DMS79 (cell line): ENCODE measurements around the gene TMEM205.
"Not testable (repeated sequence)": the region's sequence is repeated elsewhere in the genome, so short reads cannot be mapped to it uniquely, and the experiment has no call there.

ENCODE experiments used
- DNase-seq: peaks from one replicate; lab custom pipeline; 2025; lab: John Stamatoyannopoulos, UW

The TMEM205 gene

DNA sequence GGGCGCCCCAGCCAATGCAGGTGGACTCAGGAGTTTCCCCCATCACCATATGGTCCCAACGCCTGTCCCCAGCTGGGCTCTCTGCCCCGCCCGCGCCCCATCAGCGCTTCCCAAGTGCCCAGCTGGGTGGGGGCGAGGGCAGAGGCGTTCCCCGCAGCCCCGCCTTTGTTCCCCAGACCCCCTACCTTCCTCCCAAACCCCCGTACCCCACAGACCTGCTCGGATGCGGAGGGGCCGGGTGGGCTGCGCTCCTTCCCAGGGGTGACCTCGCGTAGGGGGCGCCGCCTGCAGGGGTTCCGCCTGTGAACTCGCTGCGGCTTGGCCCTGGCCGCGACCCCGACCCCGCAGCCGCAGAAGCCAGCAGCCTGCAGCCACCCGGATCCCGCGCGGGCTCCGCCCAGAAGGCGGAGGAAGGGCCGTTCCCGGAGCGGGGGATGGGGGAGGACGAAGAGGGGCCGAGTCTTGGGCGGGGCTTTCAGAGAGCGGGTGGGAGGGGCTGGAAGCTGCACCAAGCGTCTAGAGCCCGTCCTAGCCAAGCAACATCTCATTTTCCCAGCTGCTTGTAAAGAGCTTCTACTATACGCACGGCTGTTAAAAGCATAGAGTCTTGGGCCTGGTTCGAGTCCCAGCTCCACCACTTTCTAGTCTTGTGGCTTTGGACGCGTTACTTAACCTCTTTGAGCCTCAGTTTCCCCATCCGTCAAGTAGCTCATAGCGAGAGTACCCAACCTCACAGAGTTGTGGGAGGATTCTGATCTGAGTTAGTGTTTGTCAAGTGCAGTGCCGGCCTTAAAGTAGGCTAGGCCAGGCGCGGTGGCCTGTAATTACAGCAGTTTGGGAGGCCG lies 6.6 kb downstream of the TMEM205 start, which contains the start of gene RAB3D:
TSS of gene RAB3D (minus strand) at position 404 of the 845 bp plus-strand sequence. CDS start 2,258 bp downstream, outside the sequence.
- DNase-seq, result peak; percentile 83

DNA sequence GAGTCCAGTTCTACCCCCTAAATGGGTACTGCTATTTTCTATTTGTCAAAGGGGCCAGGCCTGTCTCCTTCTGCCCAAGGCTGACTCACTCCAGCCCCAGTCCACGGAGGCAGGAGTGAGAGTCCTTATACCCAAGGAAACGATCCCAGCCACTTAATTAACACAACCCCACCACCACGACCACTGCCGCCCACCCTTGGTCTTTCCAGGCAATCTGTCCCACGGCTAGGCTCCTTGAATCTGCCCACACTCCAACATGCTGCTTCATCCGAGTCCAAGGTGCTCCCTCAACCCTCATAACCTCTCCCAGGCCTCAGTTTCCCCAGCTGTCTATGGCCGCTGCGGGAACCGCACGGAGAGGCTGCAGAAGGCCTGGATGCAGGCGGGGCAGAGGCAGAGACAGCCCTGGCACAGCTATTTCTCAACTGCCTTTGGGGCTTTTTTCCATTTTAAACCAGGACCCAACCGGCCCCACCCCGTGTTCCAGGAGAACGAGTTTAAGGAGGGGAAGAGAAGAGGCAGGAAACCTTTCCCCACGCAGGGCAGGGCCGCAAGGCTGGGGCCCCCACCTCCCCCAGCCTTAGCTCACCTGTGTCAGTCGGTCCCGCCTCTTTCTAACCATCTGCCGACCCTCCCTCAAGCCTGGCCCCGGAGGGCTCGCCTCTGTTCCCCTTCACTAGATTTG lies 7.4 kb downstream of the TMEM205 start:
- no peak for DNase-seq

DNA sequence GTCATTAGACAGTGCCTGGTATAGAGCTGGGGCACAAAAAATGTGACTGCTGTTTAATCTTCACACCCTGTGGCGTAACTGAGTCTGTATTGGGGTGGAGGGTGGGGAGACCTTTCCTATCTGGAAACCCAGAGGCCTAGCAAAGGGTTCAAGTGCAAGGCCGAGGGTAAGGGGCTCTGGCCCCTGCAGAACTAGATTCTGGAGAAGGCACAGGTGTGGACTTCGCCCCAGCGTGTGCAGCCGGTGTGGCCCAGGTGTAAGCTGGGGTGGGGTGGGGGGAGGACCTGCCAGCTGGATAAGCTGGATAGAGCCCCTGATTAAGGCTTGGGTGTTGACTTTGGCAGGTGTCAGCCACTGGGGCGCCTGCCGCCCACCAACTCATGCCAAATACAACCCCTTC lies 7.9 kb downstream of the TMEM205 start:
- no peak for DNase-seq

DNA sequence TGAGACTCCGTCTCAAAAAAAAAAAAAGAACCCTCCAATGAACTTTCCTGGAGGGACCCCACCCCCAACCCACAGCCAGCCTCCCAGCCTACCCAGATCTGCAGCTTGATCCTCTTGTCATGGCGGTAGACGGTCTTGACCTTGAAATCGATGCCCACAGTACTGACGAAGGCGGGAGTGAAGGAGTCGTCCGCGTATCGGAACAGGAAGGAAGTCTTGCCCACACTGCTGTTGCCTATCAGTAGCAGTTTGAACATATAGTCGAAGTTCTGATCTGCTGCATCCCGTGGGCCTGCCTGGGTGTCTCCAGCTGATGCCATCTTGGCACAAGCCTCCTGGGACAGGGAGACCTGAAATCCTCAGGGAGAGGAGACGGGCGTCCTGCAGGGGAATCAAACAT lies 9.0 kb downstream of the TMEM205 start:
- no peak for DNase-seq

DNA sequence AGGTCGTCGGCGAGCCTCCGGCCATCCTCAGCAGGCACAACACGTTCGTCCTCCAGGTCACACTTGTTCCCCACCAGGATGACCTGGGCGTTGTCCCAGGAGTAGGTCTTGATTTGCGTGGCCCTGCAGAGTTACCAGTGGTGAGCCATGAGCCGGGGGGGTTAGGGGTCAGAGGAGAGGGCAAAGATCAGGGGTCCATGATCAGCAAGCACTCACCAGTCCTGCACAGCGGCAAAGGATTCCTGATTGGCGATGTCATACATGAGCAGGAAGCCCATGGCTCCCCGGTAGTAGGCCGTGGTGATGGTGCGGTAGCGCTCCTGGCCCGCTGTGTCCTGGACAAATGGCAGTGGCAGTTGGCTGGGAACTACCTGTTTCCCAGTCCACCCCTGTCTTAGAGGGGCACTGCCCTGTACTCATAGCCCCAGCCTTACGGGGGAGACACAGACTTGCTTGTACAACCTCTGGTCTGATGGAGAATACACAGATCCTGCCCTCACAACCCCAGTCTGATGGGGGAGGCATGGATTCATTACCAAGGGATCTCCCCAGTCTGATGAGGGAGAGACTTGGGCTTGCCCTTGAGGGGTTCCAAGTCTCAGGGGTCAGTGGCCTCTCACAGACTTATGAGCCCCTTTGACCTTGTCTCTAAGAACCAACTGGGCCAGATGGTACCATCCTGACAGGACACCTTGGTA lies 10.5 kb downstream of the TMEM205 start:
- no peak for DNase-seq

DNA sequence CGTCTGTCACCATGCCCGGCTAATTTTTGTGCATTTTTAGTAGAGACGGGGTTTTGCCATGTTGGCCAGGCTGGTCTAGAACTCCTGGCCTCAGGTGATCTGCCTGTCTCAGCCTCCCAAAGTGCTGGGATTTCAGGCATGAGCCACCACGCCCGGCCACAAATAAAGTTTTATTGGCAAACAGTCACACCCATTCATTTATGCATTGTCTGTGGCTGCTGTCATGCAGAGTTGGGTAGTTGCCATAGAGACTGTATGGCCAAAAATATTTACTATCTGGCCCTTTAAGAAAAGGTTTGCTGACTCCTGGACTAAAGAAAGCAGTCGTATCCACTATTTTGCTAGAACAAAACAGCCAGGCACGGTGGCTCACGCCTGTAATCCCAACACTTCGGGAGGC lies 12.2 kb downstream of the TMEM205 start:
- not testable (repeated sequence) for DNase-seq

DNA sequence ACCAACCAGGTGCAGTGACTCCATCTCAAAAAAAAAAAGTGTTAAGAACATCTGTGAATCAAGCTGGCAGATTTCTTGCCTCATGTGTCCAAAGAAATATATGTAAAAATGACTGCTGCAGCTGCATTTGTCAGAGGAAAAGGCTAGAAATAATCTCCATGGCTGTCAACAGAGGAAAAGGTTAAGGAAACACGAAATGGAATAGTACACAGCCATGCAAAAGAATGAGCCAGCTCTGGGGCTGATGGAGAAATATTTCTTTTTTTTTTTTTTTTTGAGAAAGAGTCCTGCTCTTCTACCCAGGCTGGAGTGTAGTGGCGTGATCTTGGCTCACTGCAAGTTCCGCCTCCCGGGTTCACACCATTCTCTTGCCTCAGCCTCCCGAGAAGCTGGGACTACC lies 13.2 kb downstream of the TMEM205 start:
- DNase-seq, result no peak

DNA sequence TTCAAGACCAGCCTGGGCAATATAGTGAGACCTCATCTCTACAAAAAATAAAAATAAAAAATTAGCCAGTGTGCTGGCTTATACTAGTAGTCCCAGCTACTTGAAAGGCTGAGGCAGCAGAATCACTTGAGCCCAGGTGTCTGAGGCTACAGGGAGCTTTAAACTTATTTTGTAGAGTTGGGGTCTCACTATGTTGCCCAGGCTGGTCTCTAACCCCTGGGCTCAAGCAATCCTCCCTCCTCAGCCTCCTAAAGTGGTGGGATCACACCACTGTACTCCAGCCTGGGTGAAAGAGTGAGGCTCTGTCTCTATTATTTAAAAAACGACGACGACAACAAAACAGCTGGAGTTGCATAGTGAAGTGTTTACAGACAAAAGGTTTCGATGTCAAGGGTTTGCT lies 14.6 kb downstream of the TMEM205 start:
- DNase-seq, result no peak

DNA sequence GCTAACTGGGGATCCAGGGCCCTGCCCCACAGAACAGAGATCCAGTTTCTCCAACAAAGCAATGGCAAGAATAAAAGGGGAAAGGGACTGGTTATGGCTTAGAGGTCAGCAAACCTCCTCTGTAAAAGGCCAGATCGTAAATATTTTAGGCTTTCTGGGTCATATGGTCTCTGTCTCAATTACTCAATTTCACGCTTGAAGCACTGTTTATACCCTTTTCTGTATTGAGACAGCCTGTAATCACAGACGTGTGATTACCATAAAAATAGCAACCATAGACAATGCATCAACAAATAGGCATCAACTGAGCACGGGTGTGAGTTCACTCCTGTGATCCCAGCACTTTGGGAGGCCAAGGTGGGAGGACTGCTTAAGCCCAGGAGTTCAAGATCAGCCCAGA lies 15.9 kb downstream of the TMEM205 start:
- DNase-seq, result no peak

DNA sequence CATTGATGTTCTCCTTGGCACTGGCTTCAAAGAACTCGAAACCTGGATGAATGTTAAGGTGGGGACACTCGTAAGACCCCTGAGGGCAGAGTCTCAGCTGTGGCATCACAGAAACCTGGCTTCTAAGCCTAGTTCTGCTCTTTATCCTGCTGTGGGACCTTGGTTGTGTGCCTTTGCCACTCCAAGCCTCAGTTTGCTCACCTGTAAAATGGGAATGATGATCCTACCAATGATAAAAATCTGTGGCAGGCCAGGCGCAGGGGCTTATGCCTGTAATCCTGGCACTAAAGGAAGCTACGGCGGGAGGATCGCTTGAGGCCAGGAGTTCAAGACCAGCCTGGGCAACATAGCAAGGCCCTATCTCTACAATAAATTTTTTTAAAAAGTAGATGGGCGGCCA lies 20.5 kb downstream of the TMEM205 start:
- DNase-seq, result no peak

DNA sequence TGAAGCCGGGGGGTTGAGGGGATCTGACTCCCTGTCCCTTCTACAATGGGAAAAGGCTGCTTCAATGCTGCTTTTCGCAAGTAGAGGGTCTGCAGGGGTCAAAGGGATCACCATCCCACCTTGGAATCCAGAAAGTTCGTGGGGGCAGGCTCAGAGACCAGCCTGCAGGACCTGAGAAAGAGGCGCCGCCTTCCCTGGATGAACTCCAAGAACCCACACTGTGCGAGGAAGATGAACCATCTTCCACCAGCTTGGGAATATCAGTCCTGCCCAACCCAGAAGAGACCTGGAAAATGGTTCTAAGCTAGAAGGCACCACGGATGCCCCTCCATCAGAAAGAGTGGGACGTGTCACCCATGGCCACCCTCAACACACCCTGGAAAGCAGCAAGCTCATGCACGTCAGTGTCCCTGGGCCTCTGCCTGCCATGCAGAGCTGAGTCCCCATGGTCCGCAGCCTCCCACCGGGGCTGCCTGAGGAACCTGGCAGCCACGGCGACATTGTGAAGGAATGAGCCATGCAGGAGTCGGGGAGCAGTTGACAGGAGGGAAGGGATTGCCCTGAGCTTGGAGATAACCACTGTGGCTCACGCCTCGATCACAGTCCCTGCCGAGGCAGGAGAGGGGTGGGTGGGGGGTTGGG lies 21.2 kb downstream of the TMEM205 start:
- no peak for DNase-seq

DNA sequence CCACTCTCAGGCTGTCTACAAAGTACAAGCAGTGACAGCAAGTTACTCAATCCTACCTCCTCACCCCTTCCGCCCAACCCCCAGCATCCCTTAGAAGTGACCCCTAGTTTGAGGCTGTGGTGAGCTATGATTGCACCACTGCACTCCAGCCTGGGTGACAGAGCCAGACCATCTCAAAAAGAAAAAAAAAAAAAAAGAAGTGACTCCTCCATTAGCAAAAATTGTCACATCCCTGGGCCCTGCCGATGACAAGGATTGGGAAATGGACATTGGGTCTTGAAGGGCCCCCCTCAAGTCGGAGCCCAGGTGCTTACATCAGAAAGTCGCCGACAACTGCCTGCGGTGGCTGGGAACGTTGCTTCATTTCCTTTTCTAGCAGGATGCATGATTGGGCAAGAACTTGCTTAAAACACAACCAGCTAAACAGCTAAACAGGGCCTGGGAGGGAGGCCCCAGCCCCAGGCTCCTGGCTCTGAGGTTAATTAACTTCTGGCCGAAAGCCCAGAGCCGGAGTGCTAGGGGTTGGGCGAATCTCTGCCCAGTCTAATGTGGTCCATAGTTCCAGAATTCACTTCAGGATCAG lies 21.9 kb downstream of the TMEM205 start:
- peak; percentile 92 for DNase-seq

DNA sequence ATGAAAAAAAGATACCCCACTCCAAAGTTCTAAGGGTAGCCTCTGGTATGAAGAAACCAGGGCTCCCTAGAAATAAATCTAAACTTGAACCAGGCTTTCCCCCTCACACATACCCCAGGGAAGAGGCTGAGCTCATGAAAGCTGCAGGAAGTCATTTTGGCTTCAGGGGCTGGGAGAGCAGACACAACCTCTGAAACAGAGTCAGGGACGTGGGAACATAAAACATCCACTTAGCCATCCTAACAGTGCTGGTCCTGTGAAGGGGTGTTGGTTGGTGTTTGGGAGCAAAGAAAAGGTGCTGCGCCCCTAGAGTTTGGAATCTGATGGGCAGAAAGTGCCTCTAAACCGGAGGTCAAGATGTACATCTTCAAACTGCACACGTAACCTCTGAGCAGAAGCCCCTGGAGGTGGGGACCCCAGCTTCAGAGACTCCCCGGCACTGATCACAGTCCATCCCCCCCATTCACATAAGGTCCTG lies 22.4 kb downstream of the TMEM205 start:
- no peak for DNase-seq

DNA sequence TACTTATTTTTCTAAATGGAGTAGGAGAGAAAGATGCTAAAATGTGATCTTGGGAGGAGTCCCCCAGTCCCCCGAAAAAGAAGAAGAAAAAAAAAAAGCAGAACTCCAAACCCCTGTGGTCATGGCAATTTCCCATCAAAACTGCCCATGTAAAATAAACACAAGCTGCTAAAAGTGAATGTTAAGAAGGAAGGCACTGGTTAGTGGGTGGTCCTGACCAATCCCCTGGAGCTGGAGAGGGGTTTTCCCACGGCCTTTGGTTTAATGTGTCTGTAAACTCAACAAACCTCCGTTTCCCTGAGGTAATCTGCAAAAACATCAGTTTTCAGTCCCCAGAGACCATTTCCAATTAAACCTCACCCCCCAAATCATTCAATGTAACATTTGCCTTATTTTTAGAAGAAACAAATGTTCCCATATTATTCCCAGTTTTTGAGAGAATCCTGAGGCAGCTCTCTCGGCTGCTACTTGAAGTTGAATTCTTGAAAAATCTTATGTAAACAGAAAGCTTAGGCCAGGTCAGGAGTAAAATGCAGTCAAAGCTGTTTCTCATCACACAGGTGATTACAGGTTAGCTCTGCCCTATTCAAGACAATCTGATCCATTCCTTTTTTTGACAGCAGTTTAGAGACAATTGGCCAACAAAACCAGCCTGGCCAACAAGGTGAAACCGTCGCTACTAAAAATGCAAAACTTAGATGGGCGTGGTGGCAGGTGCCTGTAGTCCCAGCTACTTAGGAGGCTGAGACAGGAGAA lies 23.6 kb downstream of the TMEM205 start:
- DNase-seq, result no peak

DNA sequence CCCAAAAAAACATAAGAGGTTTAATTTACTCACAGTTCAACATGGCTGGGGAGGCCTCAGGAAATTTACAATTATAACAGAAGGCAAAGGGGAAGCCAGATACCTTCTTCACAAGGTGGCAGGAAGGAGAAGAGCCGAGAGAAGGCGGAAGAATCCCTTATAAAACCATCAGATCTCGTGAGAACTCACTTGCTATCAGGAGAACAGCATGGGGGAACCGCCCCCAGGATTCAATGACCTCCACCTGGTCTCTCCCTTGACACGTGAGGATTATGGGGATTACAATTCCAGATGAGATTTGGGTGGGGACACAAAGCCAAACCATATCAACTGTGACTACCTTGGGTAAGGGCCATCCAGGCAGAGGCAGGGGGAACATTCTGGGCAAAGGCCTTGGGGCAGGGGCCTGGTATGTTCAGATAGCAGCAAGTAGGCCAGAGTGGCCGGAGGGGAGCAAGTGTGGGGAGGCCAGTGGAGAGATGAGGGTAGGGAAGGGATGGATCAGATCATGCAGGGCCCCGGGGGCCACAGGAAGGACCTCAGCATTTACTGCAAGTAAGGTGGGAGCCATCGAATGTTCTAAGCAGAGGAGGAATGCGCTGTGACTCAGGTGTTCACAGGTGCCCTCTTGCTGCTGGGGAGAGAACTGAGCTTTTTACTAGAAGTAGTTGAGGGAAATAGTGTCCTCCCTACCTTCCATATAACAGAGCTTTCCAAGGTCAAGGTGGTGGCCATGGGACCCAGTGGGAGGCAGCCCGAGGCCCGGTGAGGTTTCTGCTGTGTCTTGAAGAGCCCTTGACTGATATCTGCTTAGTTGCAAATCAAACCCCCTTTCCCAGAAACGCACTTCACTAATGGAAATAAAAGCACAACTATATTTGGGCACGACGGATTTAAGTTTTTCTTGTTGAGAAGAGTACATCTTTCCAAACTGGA lies 24.6 kb downstream of the TMEM205 start:
- DNase-seq, result no peak

DNA sequence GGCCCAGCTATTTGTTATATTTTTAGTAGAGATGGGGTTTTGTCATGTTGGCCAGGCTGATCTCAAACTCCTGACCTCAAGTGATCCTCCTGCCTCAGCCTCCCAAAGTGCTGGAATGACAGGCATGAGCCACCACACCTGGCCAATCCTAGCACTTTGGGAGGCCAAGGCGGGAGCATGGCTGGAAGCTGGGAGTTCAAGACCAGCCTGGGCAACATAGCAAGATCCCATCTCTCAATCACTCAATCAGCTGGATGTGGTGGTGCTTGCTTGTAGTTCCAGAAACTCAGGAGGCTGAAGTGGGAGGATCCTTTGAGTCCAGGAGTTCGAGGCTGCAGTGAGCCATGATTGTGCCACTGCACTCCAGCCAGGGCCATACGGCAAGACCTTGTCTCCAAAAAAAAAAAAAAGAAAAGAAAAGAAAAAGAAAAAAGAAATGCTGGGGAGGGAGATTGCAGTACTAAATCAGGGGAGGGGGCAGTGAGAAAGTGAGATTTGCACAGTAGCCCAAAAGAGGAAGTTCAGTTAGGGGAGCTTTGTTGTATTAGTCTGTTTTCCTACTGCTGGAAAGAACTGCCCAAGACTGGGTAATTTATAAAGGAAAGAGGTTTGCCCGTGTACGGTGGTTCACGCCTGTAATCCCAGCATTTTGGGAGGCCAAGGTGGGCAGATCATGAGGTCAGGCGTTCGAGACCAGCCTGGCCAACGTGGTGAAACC lies 25.6 kb downstream of the TMEM205 start:
- not testable (repeated sequence) for DNase-seq

DNA sequence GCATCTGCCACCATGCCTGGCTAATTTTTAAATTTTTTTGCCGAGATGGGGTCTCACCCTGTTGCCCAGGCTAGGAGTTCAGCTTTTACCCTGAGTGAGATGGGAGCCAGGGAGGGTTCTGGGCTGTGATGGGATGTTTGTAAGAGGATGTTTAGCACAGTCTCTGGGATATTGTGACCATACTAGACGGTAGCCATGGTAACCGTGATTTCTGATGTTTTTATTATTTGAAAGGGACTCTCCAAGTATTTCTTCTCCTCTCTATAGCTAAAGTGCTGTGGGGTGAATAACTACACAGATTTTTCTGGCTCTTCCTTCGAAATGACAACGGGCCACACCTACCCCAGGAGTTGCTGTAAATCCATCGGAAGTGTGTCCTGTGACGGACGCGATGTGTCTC lies 39.7 kb downstream of the TMEM205 start:
- no peak for DNase-seq

DNA sequence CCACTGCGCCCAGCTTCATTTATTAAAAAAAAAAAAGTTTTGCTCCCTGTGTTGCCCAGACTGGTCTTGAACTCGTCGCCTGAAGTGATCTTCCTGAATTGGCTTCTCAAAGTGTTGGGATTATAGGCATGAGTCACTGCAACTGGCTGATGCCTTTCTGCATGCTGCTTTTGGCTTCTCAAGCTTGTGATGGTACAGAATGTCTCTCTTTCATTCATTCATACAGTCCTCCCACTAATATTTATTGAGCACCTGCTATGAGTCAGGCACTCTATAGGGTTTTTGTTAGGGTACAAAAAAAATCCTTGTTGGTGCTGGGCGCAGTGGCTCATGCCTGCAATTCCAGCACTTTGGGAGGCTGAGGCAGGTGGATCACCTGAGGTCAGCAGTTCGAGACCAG lies 41.1 kb downstream of the TMEM205 start:
- DNase-seq, result no peak

DNA sequence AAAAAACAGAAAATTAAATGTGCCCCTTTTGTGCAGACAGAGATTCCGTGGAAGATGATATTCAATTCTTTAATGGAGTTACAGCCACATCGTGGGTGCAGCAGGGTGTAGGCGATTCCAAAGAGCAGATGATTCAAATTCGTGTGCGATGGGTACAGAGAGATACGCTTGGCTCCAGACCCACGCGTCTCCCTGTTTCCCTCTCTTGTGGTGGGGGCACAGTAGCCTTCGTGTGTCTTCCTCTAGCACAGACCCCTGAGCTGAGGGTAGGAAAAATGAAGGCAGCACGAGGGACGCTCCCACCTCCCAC lies 45.3 kb downstream of the TMEM205 start:
- no peak for DNase-seq
